Central memory CD4-positive, alpha-beta T cell (primary cell): ENCODE data around the gene RFC3.

Experiments used
- DNase-seq: peaks from one replicate; pipeline ENCODE4 v3.0.0; 2022

The RFC3 gene

DNA sequence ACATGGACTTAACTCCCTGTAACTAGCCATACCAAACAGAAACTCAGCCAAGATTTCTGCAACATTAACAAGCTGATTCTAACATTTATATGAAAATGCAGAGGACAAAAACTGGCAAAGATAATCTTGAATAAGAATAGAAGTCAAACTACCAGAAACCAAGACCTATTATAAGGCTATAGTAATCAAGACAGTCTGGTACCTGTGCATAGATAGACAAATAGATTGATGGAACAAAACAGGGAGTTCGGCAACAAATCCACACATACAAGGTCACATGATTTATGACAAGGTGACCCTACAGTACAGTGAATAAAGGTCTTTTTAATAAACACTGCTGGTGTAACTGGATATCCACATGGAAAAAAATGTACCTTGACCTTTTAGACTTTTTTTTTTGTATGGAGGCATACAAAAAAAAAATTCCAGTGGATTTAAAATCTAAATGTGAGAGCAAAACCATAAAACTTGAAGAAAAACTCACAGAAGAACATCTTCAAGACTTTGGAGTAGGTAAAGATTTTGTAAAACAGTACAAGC lies 2.9 kb upstream of the RFC3 start:
- no peak for DNase-seq

DNA sequence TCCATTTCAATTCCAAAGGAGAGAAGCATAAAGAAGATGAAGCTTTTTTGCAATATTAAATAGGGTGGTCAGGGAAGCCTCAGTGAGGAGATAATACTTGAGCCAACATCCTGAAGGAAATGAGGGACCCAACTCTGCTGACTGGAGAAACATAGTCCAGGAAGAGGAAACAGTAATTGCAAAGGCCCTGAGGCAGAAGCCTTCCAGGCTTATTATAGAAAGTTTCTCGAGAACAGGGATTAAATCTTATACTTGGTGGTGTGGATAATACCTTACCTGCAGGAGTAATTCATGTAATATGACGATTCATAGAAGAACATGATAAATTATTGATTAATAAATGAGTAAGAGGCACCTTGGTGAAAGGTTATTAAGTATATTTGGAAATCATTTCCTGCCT lies 1.0 kb upstream of the RFC3 start:
- no peak for DNase-seq

GRCh38 chr13:33817513-33817900 lies 442 bp upstream of the RFC3 start:
- DNase-seq: no peak

GRCh38 chr13:33825083-33825482 lies 7.1 kb downstream of the RFC3 start:
- DNase-seq: no peak

DNA sequence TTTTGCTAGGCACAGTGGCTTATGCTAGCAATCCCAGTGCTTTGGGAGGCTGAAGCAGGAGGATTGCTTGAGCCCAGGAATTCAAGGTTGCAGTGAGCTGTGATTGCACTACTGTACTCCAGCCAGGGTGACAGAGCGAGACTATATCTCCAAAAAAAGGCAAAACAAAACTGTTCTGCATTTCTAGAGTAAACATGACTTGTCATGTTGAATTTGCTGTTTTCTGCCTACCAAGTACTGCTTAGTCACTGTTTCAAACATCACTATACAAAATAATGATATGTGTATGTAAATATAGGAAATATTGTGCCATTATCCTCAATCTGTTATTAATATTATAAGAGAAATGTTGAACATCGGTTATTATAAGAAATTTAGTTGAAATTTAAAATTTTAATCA lies 9.2 kb downstream of the RFC3 start:
- no peak for DNase-seq

- DNase-seq: no peak
Observed at GRCh38 chr13:33828431-33829129, 10.6 kb downstream of the RFC3 start.

GRCh38 chr13:33832872-33833271 lies 14.9 kb downstream of the RFC3 start:
- no peak for DNase-seq

DNA sequence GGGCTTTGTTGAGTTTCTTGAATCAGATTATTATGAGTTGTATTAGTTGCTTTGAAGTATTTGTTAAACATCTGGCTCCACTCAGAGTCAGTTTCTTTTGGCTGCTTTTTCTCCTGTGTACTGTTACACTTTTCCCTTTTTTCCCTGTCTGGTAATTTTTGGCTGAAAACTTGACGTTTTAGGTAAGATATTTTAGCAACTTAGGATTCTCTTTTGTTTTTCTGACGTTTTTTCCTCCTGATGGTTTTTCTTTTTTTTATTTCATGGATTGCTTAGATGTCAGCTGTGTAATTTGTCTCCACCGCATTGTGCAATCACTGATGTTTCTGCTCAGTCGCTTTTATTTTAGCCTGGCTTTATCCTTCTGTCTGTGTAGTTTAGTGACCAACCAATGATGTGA lies 20.7 kb downstream of the RFC3 start:
- no peak for DNase-seq

- DNase-seq: no peak
Observed at GRCh38 chr13:33840402-33840801, 22.5 kb downstream of the RFC3 start.

DNA sequence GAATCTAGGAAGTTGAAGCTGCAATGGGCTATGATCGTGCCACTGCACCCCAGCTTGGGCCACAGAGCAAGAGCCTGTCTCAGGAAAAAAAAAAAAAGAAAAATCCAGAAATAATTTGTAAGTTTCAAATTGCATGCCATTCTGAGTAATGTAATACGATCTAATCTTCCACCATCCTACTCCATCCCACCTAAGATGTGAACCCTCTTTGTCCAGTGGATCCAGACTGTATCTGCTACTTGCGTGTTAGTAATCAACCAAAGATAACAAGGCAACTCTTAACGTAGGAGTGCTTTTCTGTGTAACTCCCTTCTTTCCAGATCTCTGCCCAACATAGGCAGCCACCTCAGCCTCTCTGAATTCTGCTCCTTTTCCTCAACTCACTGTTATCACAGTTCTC lies 24.3 kb downstream of the RFC3 start:
- no peak for DNase-seq

- no peak for DNase-seq
Observed at GRCh38 chr13:33842986-33843385, 25.0 kb downstream of the RFC3 start.

- no peak for DNase-seq
Observed at GRCh38 chr13:33845572-33846302, 27.8 kb downstream of the RFC3 start.

GRCh38 chr13:33846303-33847062 lies 28.5 kb downstream of the RFC3 start:
- DNase-seq: no peak

DNA sequence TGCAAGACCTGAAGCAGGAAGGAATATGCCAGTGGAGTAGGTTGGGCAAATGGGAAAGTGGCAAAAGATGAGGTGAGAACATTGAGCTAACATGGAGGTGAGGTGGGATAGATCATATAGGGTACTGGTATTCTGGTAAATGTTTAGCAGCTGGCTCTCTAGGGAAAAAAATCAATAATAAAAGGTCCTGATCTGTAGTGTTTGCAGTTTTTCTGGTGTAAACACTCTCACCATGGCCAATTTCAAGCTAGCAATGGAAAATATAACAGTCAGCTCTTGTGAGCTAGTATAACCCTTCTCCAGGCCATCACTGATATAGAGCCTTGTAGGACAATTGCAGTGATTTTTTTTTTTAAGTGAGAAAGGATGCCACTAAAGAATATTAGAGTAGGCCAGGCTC lies 31.3 kb downstream of the RFC3 start:
- DNase-seq: no peak

DNA sequence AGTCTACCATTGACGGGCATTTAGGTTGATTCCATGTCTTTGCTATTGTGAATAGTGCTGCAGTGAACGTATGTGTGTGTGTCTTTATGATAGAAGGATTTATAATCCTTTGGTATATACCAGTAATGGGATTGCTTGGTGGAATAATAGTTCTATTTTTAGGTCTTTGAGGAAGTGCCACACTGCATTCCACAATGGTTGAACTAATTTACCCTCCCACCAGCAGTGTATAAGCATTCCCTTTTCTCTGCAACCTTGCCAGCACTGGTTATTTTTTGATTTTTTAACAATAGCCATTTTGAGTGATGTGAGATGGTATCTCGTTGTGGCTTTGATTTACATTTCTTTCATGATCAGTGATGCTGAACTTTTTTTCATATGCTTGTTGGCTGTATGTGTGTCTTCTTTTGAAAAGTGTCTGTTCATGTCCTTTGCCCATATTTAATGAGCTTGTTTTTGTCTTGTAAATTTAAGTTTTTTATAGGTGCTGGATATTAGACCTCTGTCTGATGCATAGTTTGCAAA lies 37.5 kb downstream of the RFC3 start:
- no peak for DNase-seq

- no peak for DNase-seq
Observed at GRCh38 chr13:33859691-33860303, 41.8 kb downstream of the RFC3 start.

GRCh38 chr13:33860526-33860925 lies 42.6 kb downstream of the RFC3 start:
- DNase-seq: no peak

DNA sequence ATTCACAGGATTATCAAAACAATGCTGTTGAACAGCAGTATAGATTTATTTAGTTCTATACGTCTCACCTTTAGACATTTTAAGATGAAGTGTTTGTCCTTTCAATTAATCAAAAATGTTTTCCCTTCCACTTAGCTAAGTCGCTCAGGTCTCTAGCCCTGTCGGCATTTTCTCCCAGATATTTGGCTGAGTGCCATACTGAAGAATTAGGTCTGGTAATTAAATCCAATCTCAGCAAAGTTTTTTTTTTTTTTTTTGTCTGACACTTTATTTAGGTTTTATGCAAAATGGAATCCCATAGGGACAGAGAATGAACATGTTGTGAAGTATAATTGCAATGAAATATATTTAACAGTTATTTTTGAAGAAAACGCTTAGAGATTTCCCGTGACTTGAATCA lies 44.1 kb downstream of the RFC3 start:
- no peak for DNase-seq

DNA sequence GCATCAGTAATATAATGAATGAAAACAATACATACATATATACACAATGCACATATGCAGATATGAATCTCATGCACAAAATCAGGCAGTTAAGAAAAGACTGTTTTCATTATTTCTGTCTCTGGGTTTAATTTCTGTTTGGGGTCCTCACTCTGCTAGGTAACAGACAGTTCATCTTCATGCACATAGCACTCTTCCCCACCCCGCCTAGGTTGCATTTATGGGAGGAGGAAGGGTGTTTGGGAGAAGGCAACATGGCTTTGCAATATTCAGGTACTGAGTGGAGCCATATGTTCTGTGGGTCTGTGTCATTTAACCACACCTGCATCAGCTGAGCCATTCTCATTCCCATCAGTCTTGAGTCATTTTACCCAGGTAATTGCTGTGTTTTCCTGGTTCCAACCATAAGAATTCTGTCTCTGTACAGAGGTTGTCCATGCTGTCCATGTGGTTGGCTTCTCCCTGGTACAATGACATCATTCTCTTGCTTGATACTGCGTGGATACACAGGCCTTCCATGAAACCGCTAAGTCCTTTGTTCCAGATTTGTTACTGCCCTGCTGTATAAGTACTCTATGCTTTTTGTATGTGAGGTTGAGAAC lies 45.3 kb downstream of the RFC3 start:
- DNase-seq: no peak

- no peak for DNase-seq
Observed at GRCh38 chr13:33865945-33866344, 48.0 kb downstream of the RFC3 start.

DNA sequence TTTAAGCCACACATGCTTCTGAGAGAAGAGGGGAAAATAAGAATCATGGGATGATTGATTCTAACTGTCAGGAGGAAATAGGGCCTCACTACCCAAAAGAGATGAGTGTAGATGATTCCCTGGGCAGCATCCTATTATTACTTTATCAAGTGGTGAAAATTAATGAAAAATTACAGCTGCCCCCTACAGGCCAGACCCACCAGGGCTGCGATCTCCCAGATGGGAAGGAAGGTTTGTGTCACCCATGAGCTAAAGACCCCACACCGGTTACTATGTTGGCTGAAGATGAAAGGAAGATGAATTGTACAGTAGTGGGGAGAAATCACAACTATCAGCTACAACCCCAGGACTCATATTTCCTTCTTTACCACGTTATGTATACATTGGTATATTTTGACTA lies 49.5 kb downstream of the RFC3 start:
- no peak for DNase-seq

GRCh38 chr13:33868343-33868994 lies 50.5 kb downstream of the RFC3 start:
- no peak for DNase-seq
